ENCODE data around the gene DNMT3A. TPM values are rescaled to one million over a fixed set of nuclear protein-coding genes. Genes with fewer than 3 reads are reported as not detected.

The DNMT3A gene
- total and polyA plus RNA-seq, 12 donors: 10.6 to 53.4 (median 25.0) TPM

GRCh38 chr2:25219621-25220020 is 122.1 kb downstream of the DNMT3A start:
- no peak overlapping the region for H3K4me3 ChIP-seq
- no peak for TF ChIP-seq POLR2A (IDR thresholded peaks at IDR 0.05)
- TF ChIP-seq, protein P1, sequence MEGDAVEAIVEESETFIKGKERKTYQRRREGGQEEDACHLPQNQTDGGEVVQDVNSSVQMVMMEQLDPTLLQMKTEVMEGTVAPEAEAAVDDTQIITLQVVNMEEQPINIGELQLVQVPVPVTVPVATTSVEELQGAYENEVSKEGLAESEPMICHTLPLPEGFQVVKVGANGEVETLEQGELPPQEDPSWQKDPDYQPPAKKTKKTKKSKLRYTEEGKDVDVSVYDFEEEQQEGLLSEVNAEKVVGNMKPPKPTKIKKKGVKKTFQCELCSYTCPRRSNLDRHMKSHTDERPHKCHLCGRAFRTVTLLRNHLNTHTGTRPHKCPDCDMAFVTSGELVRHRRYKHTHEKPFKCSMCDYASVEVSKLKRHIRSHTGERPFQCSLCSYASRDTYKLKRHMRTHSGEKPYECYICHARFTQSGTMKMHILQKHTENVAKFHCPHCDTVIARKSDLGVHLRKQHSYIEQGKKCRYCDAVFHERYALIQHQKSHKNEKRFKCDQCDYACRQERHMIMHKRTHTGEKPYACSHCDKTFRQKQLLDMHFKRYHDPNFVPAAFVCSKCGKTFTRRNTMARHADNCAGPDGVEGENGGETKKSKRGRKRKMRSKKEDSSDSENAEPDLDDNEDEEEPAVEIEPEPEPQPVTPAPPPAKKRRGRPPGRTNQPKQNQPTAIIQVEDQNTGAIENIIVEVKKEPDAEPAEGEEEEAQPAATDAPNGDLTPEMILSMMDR (IDR thresholded peaks at IDR 0.05): no peak
- no peaks in the 10 kb centered on the region for H3K36me3 ChIP-seq (replicated peaks in 1 of 2)
- no peak for DNase-seq
- 89 to 100% (median 94%) methylated on average over 2 to 3 of the region's 3 CpGs for WGBS, 4 donors
- H3K27ac ChIP-seq: no peak overlapping the region
- H3K27me3 ChIP-seq: no peaks in the 10 kb centered on the region
- peaks cover 3 to 6% of the 10 kb centered on the region in 2 donors for H3K4me1 ChIP-seq (replicated peaks in 1 of 2)
- no peaks in the 10 kb centered on the region for H3K9me3 ChIP-seq (replicated peaks in 1 of 3)
- intact Hi-C loops (cut with DNase I): no loop called here

- Histone ChIP-seq H3K27me3 (no peaks in the 10 kb centered on the region), H3K27ac (no peak overlapping the region), H3K36me3 (replicated peaks in 1 of 2) (no peaks in the 10 kb centered on the region), H3K9me3 (replicated peaks in 1 of 3) (no peaks in the 10 kb centered on the region), H3K4me1 (replicated peaks in 1 of 2) (peaks cover 3 to 6% of the 10 kb centered on the region in 2 donors), H3K4me3 (no peak overlapping the region)
- TF ChIP-seq POLR2A (IDR thresholded peaks at IDR 0.05): no peak
- TF ChIP-seq, protein P1 (IDR thresholded peaks at IDR 0.05): no peak
- no peak for DNase-seq
- WGBS, 4 donors: 86 to 97% (median 91%) methylated on average over 3 of the region's 3 CpGs
- intact Hi-C loops (cut with DNase I): no loop called here
Measured at GRCh38 chr2:25218100-25218499, 123.6 kb downstream of the DNMT3A start.

DNA sequence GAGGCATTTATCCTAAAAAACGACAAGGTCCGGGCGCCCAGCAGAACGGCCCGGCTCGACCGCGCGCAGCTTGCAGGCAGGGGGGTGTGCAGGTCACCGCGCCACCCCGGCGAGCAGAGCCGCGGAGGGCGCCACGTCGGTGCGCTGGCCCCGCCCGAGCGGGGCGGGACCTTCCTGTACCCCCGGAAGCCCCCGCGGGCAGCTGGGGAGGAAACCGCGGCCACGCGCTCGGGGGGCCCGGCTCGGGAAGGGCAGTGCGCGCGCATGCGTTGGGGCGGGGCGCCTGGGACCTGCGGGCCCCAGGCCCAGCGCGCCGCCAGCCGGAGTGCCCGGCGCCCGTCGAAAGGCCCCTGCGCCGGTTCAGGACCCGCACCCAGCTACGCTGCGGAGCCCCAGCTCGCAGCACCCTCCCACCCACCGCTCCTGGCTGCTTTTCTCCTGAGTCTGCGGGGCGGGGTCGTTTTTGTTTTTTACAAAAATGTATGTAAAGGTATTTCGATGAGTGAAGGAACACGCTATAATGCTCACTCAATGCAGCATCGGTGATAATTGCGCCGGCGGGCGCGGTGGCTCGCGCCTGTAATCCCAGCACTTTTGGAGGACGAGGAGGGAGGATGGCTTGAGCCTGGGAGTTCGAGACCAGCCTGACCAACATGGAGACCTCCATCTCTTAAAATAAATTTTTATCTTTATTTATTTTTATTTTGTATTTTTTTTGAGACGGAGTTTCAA is 125.6 kb downstream of the DNMT3A start:
- TF ChIP-seq POLR2A (IDR thresholded peaks at IDR 0.05): peak in 1 of 2 donors; percentile 56
- TF ChIP-seq, protein P1 (IDR thresholded peaks at IDR 0.05): no peak

GRCh38 chr2:25215232-25215631 is 126.5 kb downstream of the DNMT3A start:
- peaks cover 3 to 6% of the 10 kb centered on the region in 2 donors for H3K4me1 ChIP-seq (replicated peaks in 1 of 2)
- DNase-seq: no peak
- intact Hi-C loops (cut with DNase I): no loop called here
- peak overlapping the region in 4 of 5 donors; percentile 56 to 81 (median 68) for H3K27ac ChIP-seq
- 46 to 71% (median 56%) methylated on average over 4 to 5 of the region's 5 CpGs for WGBS, 4 donors
- no peaks in the 10 kb centered on the region for H3K36me3 ChIP-seq (replicated peaks in 1 of 2)
- TF ChIP-seq, protein P1 (IDR thresholded peaks at IDR 0.05): no peak
- TF ChIP-seq POLR2A (IDR thresholded peaks at IDR 0.05): no peak
- no peaks in the 10 kb centered on the region for H3K27me3 ChIP-seq
- no peak overlapping the region for H3K4me3 ChIP-seq
- no peaks in the 10 kb centered on the region for H3K9me3 ChIP-seq (replicated peaks in 1 of 3)

More for the DNA sequence above, 125.6 kb downstream of the DNMT3A start:
- intact Hi-C loops (cut with DNase I): no loop called here
- peak overlapping the region in 3 of 4 donors; percentile 3 to 77 (median 43) for H3K4me3 ChIP-seq
- no peaks in the 10 kb centered on the region for H3K27me3 ChIP-seq
- 2 to 6% (median 4%) methylated on average over 15 to 71 of the region's 71 CpGs for WGBS, 4 donors
- H3K9me3 ChIP-seq (replicated peaks in 1 of 3): no peaks in the 10 kb centered on the region
- H3K4me1 ChIP-seq (replicated peaks in 1 of 2): peaks cover 3 to 6% of the 10 kb centered on the region in 2 donors
- H3K36me3 ChIP-seq (replicated peaks in 1 of 2): no peaks in the 10 kb centered on the region
- peak overlapping the region in 4 of 5 donors; percentile 56 to 81 (median 68) for H3K27ac ChIP-seq
- DNase-seq: peak; percentile 69 to 84 (median 78)
